Upper lobe of left lung (tissue), 6 donors: ENCODE results near the gene CRNKL1. TPM values are rescaled to one million over a fixed set of nuclear protein-coding genes. Genes with fewer than 3 reads are reported as not detected.

Experiments
- ATAC-seq, 2 donors: fragments of 200-7000 bp; cut with Tn5 transposase; one replicate each; pipeline ENCODE4 v1.9.1; 2022; ENCODE audit warnings: mild to moderate bottlenecking in 2 of 2, moderate library complexity in 2 of 2; ENCODE audit not compliant: low FRiP score in 2 of 2
- DNase-seq, 2 donors: peaks; one replicate each; pipeline ENCODE4 v3.0.0-alpha.2; 2019 to 2020
- H3K27ac ChIP-seq, 4 donors: fragments of 200-600 bp; sonication (generic); one replicate each; pipeline ENCODE4 v1.5.1; 2016 to 2019
- H3K27me3 ChIP-seq, 4 donors: fragments of 200-600 bp; sonication (generic); one replicate each; pipeline ENCODE4 v1.5.1; 2017 to 2019
- H3K36me3 ChIP-seq, 4 donors: fragments of 200-600 bp; sonication (generic); one replicate each; pipeline ENCODE4 v1.5.1; 2016 to 2019
- H3K4me1 ChIP-seq, 4 donors: fragments of 200-600 bp; sonication (generic); one replicate each; pipeline ENCODE4 v1.5.1; 2018 to 2019
- H3K4me3 ChIP-seq, 4 donors: fragments of 200-600 bp; sonication (generic); one replicate each; pipeline ENCODE4 v1.5.1; 2017 to 2019; ENCODE audit warnings: mild to moderate bottlenecking in 2 of 4, moderate library complexity in 1 of 4
- H3K9me3 ChIP-seq, 4 donors: fragments of 200-600 bp; sonication (generic); one replicate each; pipeline ENCODE4 v1.5.1; 2018 to 2019
- CTCF ChIP-seq, 6 experiments: fragments of 450-650 bp in 4 of 6; fragments of 200-600 bp in 2 of 6; sonication (generic) in 2 of 6; IDR thresholded peaks; one replicate each; pipeline ENCODE4 v1.5.1; 2016 to 2019; ENCODE audit warnings: antibody characterized with exemption in 6 of 6
- EP300 ChIP-seq, 4 donors: sonication (generic); formaldehyde crosslinking; IDR thresholded peaks; one replicate each; pipeline ENCODE4 v1.5.1; 2017; ENCODE audit warnings: antibody characterized with exemption in 4 of 4, control low read depth in 2 of 4
- POLR2A ChIP-seq, 4 donors: fragments of 450-650 bp; IDR thresholded peaks; one replicate each; pipeline ENCODE4 v1.5.1; 2016 to 2017; ENCODE audit warnings: antibody characterized with exemption in 4 of 4, mild to moderate bottlenecking in 2 of 4
- POLR2AphosphoS5 ChIP-seq, 2 donors: sonication (generic); formaldehyde crosslinking; IDR thresholded peaks; one replicate each; pipeline ENCODE4 v1.5.1; 2017; ENCODE audit warnings: antibody characterized with exemption in 2 of 2
- WGBS, 2 donors: methylation state at CpG; one replicate each; pipeline ENCODE4 v1.1.5; 2017 to 2018; 5-methylcytosine and 5-hydroxymethylcytosine counted together
- total RNA-seq, 6 donors: library from RNA; depleted of rRNA in 4 of 6; stranded (reverse); fragments of >200 nt in 4 of 6; gene quantifications; one replicate each; pipeline versions ENCODE4 v1.1.0 to v1.2.1, GENCODE V29; 2016 to 2021
- donor health status: DM: no; HTN: no; CAD: no; lungs with moderate emphysema.
- donor health status: DM: no; HTN: yes; CAD: no; lungs with severe emphysema.

Gene CRNKL1
- total RNA-seq, 6 donors from 2014 or later: 13.5 to 44.0 (median 18.4) TPM

- no peaks in the 10 kb centered on the region for H3K4me1 ChIP-seq
- no peak overlapping the region for H3K4me3 ChIP-seq
- no peak for DNase-seq
- H3K9me3 ChIP-seq: no peaks in the 10 kb centered on the region
- H3K27me3 ChIP-seq: no peaks in the 10 kb centered on the region
- no peak overlapping the region for H3K27ac ChIP-seq
- H3K36me3 ChIP-seq: peaks cover 25 to 100% (median 81%) of the 10 kb centered on the region in 4 donors
- no peak for ATAC-seq
- 58 to 61% methylated on average over 5 of the region's 5 CpGs for WGBS, 2 donors
- TF ChIP-seq EP300 (IDR thresholded peaks at IDR 0.05) (no peak), POLR2A (IDR thresholded peaks at IDR 0.05) (no peak), POLR2AphosphoS5 (IDR thresholded peaks at IDR 0.05) (no peak), CTCF (IDR thresholded peaks at IDR 0.05) (no peak)
These were observed 14.3 kb downstream of the CRNKL1 start for GRCh38 chr20:20037960-20038359.

DNA sequence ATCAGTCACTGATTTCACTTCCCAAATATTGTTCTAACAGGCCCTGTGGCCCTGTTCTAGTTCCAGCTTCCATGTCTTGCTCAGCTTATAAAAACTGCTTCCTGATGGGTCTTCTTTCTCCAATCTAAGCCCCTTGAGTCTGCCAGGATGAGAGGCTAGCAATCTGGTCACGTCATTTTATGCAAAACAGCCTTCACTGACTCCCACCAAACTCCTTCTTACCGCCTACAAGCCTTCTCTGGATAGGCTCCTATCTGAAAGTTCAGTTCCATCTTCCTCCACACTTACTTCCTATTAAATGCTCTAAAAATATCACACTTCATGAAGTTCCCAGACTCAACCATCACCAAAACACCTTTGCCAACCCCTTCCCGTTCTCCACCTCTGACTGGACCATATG lies 15.5 kb downstream of the CRNKL1 start:
- no peak for DNase-seq
- WGBS, 2 donors: 88 to 96% methylated on average over 3 of the region's 3 CpGs
- H3K4me3 ChIP-seq: no peak overlapping the region
- TF ChIP-seq POLR2AphosphoS5 (IDR thresholded peaks at IDR 0.05) (no peak), POLR2A (IDR thresholded peaks at IDR 0.05) (no peak), CTCF (IDR thresholded peaks at IDR 0.05) (no peak)
- H3K4me1 ChIP-seq: no peaks in the 10 kb centered on the region
- no peaks in the 10 kb centered on the region for H3K27me3 ChIP-seq
- ATAC-seq: no peak
- H3K9me3 ChIP-seq: no peaks in the 10 kb centered on the region
- H3K36me3 ChIP-seq: peaks cover 22 to 99% (median 76%) of the 10 kb centered on the region in 4 donors
- H3K27ac ChIP-seq: peak overlapping the region in 1 of 4 donors; percentile 51

DNA sequence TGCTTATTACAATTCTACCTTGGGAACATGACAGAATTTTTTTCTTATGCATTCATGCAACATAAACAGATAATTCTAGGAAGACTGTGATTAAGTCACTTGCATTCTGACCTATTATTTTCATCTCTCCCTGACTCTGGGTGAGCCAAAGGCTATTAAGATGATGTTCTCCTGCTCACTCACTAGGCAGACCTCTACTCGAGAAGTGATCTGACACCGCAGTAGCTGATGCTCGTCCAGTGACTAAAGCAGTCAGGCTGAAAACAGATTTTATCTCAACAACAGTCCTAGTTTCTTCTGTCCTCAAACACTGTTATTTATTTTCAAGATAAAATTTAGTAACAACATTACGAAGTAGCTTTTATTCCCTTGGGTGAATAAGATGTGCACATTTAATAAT lies 17.8 kb downstream of the CRNKL1 start:
- H3K36me3 ChIP-seq: peaks cover 16 to 99% (median 59%) of the 10 kb centered on the region in 4 donors
- no peak overlapping the region for H3K27ac ChIP-seq
- TF ChIP-seq EP300 (IDR thresholded peaks at IDR 0.05): no peak
- TF ChIP-seq POLR2AphosphoS5 (IDR thresholded peaks at IDR 0.05): no peak
- TF ChIP-seq CTCF (IDR thresholded peaks at IDR 0.05): no peak
- TF ChIP-seq POLR2A (IDR thresholded peaks at IDR 0.05): no peak
- no peak for DNase-seq
- ATAC-seq: no peak
- no peaks in the 10 kb centered on the region for H3K4me1 ChIP-seq
- H3K9me3 ChIP-seq: no peaks in the 10 kb centered on the region
- no peak overlapping the region for H3K4me3 ChIP-seq
- WGBS, 2 donors: 87 to 93% methylated on average over 4 of the region's 4 CpGs
- H3K27me3 ChIP-seq: no peaks in the 10 kb centered on the region

DNA sequence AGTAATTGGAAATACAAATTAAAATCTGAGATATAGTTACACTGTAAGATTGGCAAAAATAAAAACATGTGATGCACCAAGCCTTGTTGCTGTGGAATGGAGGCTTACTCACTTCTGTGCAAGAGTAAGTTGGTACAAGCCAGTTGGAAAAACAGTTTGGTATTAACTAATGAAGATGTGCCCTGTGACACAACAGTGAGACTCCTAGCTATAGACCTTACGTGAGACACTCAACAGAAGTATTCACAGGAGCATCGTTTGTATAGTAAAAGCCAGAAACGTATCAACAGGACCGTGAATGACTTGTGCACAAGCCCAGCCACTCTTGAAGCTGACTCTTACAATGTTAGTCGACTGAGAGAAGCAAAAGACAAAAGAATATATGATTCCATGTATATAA lies 20.5 kb downstream of the CRNKL1 start:
- TF ChIP-seq EP300 (IDR thresholded peaks at IDR 0.05) (no peak), CTCF (IDR thresholded peaks at IDR 0.05) (no peak), POLR2AphosphoS5 (IDR thresholded peaks at IDR 0.05) (no peak), POLR2A (IDR thresholded peaks at IDR 0.05) (no peak)
- no peak for DNase-seq
- WGBS, 2 donors: 88 to 90% methylated on average over 5 of the region's 5 CpGs
- no peak for ATAC-seq
- Histone ChIP-seq H3K4me3 (no peak overlapping the region), H3K4me1 (no peaks in the 10 kb centered on the region), H3K27me3 (no peaks in the 10 kb centered on the region), H3K36me3 (peaks cover 6 to 97% (median 42%) of the 10 kb centered on the region in 4 donors), H3K27ac (no peak overlapping the region), H3K9me3 (no peaks in the 10 kb centered on the region)

GRCh38 chr20:20027284-20027683 lies 25.0 kb downstream of the CRNKL1 start:
- 83 to 88% methylated on average over 2 of the region's 2 CpGs for WGBS, 2 donors
- no peak for TF ChIP-seq POLR2A (IDR thresholded peaks at IDR 0.05)
- TF ChIP-seq CTCF (IDR thresholded peaks at IDR 0.05): no peak
- no peak for TF ChIP-seq EP300 (IDR thresholded peaks at IDR 0.05)
- H3K4me1 ChIP-seq: peaks cover 0 to under 1% (median 0%) of the 10 kb centered on the region in 4 donors
- H3K27ac ChIP-seq: no peak overlapping the region
- H3K36me3 ChIP-seq: peaks cover 6 to 65% (median 20%) of the 10 kb centered on the region in 4 donors
- ATAC-seq: no peak
- DNase-seq: no peak
- H3K27me3 ChIP-seq: no peaks in the 10 kb centered on the region
- H3K9me3 ChIP-seq: no peaks in the 10 kb centered on the region
- no peak overlapping the region for H3K4me3 ChIP-seq
